ENCODE measurements around the gene ATP2B2.

The ATP2B2 gene

GRCh38 chr3:10467204-10467603 lies 38.2 kb downstream of the ATP2B2 start:
- Histone ChIP-seq H3K9me3 (no peaks in the 10 kb centered on the region), H3K36me3 (no peaks in the 10 kb centered on the region), H3K27me3 (no peaks in the 10 kb centered on the region), H3K4me3 (ENCODE audit: low read depth, low read length) (no peak overlapping the region), H3K4me1 (no peaks in the 10 kb centered on the region; the same call in 1 of the 2 replicates)
- TF ChIP-seq CTCF (IDR thresholded peaks at IDR 0.05; ENCODE audit: low read depth, low read length): no peak
- no peak for DNase-seq

- Histone ChIP-seq H3K9me3 (no peaks in the 10 kb centered on the region), H3K36me3 (no peaks in the 10 kb centered on the region), H3K4me3 (ENCODE audit: low read depth, low read length) (no peak overlapping the region), H3K27me3 (no peaks in the 10 kb centered on the region), H3K4me1 (no peaks in the 10 kb centered on the region; the same call in 1 of the 2 replicates)
- no peak for TF ChIP-seq CTCF (IDR thresholded peaks at IDR 0.05; ENCODE audit: low read depth, low read length)
- no peak for DNase-seq
These were observed 39.2 kb downstream of the ATP2B2 start for GRCh38 chr3:10466186-10466585.

- Histone ChIP-seq H3K9me3 (no peaks in the 10 kb centered on the region), H3K4me1 (no peaks in the 10 kb centered on the region; the same call in 1 of the 2 replicates), H3K27me3 (no peaks in the 10 kb centered on the region), H3K36me3 (no peaks in the 10 kb centered on the region), H3K4me3 (ENCODE audit: low read depth, low read length) (no peak overlapping the region)
- no peak for DNase-seq
- TF ChIP-seq CTCF (IDR thresholded peaks at IDR 0.05; ENCODE audit: low read depth, low read length): no peak
These were observed 40.2 kb downstream of the ATP2B2 start for GRCh38 chr3:10465161-10465560.

- Histone ChIP-seq H3K4me1 (no peaks in the 10 kb centered on the region; the same call in 1 of the 2 replicates), H3K36me3 (no peaks in the 10 kb centered on the region), H3K9me3 (no peaks in the 10 kb centered on the region), H3K4me3 (ENCODE audit: low read depth, low read length) (no peak overlapping the region), H3K27me3 (no peaks in the 10 kb centered on the region)
- no peak for TF ChIP-seq CTCF (IDR thresholded peaks at IDR 0.05; ENCODE audit: low read depth, low read length)
- no peak for DNase-seq
These were observed 41.6 kb downstream of the ATP2B2 start for GRCh38 chr3:10463533-10464434.

- no peak for TF ChIP-seq CTCF (IDR thresholded peaks at IDR 0.05; ENCODE audit: low read depth, low read length)
- Histone ChIP-seq H3K9me3 (no peaks in the 10 kb centered on the region), H3K27me3 (no peaks in the 10 kb centered on the region), H3K36me3 (no peaks in the 10 kb centered on the region), H3K4me3 (ENCODE audit: low read depth, low read length) (no peak overlapping the region), H3K4me1 (no peaks in the 10 kb centered on the region)
- DNase-seq: no peak
These were observed 42.5 kb downstream of the ATP2B2 start for GRCh38 chr3:10462641-10463532.

Data from BE2C (cell line).